Liver (tissue), 3 donors: ENCODE results near the gene TEX55.

Experiments
- EGR1 ChIP-seq, 2 donors: IDR thresholded peaks; 2 replicates each; pipeline ENCODE4 v1.6.1; 2016 to 2018; ENCODE audit warnings: antibody characterized with exemption in 2 of 2, low read depth in 2 of 2
- FOXA1 ChIP-seq: IDR thresholded peaks from 2 replicates; pipeline ENCODE4 v1.6.1; 2016; ENCODE audit warnings: antibody characterized with exemption
- GABPA ChIP-seq, 2 donors: IDR thresholded peaks in 1 of 2; conservative IDR thresholded peaks in 1 of 2; 2 replicates each; pipeline ENCODE4 v1.6.1; 2016; ENCODE audit warnings: antibody characterized with exemption in 2 of 2, mild to moderate bottlenecking in 1 of 2, moderate library complexity in 1 of 2
- HNF4A ChIP-seq, 2 donors: conservative IDR thresholded peaks; 2 replicates each; pipeline ENCODE4 v1.6.1; 2016; ENCODE audit warnings: antibody characterized with exemption in 2 of 2, mild to moderate bottlenecking in 2 of 2
- HNF4G ChIP-seq: IDR thresholded peaks from 2 replicates; pipeline ENCODE4 v1.6.1; 2016; ENCODE audit warnings: antibody characterized with exemption
- JUND ChIP-seq, 2 donors: IDR thresholded peaks; 2 replicates each; pipeline ENCODE4 v1.6.1; 2016; ENCODE audit warnings: antibody characterized with exemption in 2 of 2
- RAD21 ChIP-seq, 2 donors: IDR thresholded peaks; 2 replicates each; pipeline ENCODE4 v1.6.1; 2016; ENCODE audit warnings: antibody characterized with exemption in 2 of 2, mild to moderate bottlenecking in 2 of 2
- REST ChIP-seq: IDR thresholded peaks from 2 replicates; pipeline ENCODE4 v1.6.1; 2016; ENCODE audit warnings: antibody characterized with exemption, mild to moderate bottlenecking
- RXRA ChIP-seq, 2 donors: IDR thresholded peaks; 2 replicates each; pipeline ENCODE4 v1.6.1; 2017 to 2018; ENCODE audit warnings: antibody characterized with exemption in 2 of 2, mild to moderate bottlenecking in 1 of 2
- TAF1 ChIP-seq: conservative IDR thresholded peaks from 2 replicates; pipeline ENCODE4 v1.6.1; 2016; ENCODE audit warnings: antibody characterized with exemption, mild to moderate bottlenecking
- YY1 ChIP-seq: IDR thresholded peaks from 2 replicates; pipeline ENCODE4 v1.6.1; 2016; ENCODE audit warnings: antibody characterized with exemption, mild to moderate bottlenecking
- ZBTB33 ChIP-seq: IDR thresholded peaks from 2 replicates; pipeline ENCODE4 v1.6.1; 2016; ENCODE audit warnings: antibody characterized with exemption
- TF ChIP-seq, protein P1 (sequence below): fragments of 150-350 bp; IDR thresholded peaks from 2 replicates; pipeline ENCODE4 v1.5.1; 2017; ENCODE audit warnings: improper control_type of control experiment, low read depth, low read length; ENCODE audit not compliant: missing input control
- donor health status: healthy.
- donor health status: healthy.

GRCh38 chr3:119187266-119187665 lies 41.3 kb downstream of the TEX55 start:
- TF ChIP-seq RAD21 (IDR thresholded peaks at IDR 0.05) (no peak), ZBTB33 (no peak), REST (no peak), JUND (IDR thresholded peaks at IDR 0.05) (no peak), EGR1 (IDR thresholded peaks at IDR 0.05; ENCODE audit: low read depth in 2 of 2) (no peak), FOXA1 (no peak), GABPA (IDR thresholded peaks at IDR 0.05 in 1 of 2, conservative IDR thresholded peaks at IDR 0.05 in 1 of 2) (no peak), TAF1 (no peak), YY1 (no peak), RXRA (IDR thresholded peaks at IDR 0.05) (no peak), HNF4G (no peak), HNF4A (conservative IDR thresholded peaks at IDR 0.05) (no peak)
- TF ChIP-seq, protein P1, sequence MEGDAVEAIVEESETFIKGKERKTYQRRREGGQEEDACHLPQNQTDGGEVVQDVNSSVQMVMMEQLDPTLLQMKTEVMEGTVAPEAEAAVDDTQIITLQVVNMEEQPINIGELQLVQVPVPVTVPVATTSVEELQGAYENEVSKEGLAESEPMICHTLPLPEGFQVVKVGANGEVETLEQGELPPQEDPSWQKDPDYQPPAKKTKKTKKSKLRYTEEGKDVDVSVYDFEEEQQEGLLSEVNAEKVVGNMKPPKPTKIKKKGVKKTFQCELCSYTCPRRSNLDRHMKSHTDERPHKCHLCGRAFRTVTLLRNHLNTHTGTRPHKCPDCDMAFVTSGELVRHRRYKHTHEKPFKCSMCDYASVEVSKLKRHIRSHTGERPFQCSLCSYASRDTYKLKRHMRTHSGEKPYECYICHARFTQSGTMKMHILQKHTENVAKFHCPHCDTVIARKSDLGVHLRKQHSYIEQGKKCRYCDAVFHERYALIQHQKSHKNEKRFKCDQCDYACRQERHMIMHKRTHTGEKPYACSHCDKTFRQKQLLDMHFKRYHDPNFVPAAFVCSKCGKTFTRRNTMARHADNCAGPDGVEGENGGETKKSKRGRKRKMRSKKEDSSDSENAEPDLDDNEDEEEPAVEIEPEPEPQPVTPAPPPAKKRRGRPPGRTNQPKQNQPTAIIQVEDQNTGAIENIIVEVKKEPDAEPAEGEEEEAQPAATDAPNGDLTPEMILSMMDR: no peak
